ENCODE measurements around the gene EFHC1.

EFHC1 gene

DNA sequence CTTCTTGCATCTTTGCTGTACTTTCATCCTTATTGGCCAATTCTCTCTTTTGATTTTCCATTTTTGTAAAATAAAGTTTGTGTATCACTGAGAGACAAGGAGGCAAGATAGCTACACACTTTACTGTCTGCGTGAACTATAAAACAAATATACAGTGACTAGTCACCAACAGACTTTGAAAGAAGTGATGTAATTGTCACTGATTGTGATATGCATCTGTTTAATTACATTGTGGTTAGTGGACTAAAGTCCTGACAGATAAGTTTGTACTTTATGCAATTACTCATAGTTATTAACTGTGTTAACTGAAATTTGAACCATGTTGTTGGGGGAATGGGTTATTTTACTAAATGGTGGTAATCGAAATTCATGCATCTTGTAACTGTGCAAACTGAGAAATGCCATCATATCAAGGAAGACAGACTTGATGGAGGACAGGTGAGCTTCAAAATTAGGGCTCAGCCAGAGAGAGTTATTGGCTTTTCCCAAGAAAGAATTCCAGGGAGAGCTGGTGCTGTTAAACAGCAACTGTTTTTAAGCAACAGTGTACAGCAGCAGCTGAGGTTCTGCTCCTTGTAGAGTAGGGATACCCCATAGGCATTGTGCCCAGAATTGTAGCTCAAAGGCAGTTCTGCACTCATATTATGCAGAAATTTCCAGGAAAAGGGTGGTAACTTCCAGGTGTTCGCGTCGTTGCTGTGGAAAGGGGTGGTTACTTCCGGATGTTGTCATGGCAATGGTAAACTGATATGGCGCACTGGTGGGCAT lies 62.9 kb downstream of the EFHC1 start:
- CTCF ChIA-PET: no interaction called here
- no peak overlapping the region for H3K4me3 ChIP-seq (ENCODE audit: low read depth, low read length)
- POLR2A ChIA-PET: no interaction called here
- DNase-seq (ENCODE audit: low read depth, low spot score): no peak
- TF ChIP-seq, protein P1, sequence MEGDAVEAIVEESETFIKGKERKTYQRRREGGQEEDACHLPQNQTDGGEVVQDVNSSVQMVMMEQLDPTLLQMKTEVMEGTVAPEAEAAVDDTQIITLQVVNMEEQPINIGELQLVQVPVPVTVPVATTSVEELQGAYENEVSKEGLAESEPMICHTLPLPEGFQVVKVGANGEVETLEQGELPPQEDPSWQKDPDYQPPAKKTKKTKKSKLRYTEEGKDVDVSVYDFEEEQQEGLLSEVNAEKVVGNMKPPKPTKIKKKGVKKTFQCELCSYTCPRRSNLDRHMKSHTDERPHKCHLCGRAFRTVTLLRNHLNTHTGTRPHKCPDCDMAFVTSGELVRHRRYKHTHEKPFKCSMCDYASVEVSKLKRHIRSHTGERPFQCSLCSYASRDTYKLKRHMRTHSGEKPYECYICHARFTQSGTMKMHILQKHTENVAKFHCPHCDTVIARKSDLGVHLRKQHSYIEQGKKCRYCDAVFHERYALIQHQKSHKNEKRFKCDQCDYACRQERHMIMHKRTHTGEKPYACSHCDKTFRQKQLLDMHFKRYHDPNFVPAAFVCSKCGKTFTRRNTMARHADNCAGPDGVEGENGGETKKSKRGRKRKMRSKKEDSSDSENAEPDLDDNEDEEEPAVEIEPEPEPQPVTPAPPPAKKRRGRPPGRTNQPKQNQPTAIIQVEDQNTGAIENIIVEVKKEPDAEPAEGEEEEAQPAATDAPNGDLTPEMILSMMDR (IDR thresholded peaks at IDR 0.05; ENCODE audit: insufficient read depth, low read length, missing control alignments): no peak

DNA sequence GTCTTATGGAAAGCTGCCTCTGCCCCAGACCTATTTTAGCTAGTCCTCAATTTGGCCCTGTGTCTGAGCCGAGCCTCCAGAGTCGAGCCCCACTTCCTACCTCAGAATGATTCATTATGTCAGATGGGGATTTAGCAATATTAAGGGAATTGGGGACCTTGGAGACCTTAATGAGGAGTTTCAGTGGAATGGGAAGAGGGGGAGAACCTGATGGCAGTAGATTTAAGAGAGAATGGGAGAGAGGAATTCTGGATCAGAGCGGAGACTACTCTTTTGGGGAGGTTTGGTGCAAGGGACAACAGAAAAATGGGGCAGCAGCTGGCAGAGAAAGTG lies 63.5 kb downstream of the EFHC1 start:
- DNase-seq (ENCODE audit: low read depth, low spot score): no peak
- H3K4me3 ChIP-seq (ENCODE audit: low read depth, low read length): no peak overlapping the region
- TF ChIP-seq, protein P1 (IDR thresholded peaks at IDR 0.05; ENCODE audit: insufficient read depth, low read length, missing control alignments): no peak
- POLR2A ChIA-PET: no interaction called here
- CTCF ChIA-PET: no interaction called here

DNA sequence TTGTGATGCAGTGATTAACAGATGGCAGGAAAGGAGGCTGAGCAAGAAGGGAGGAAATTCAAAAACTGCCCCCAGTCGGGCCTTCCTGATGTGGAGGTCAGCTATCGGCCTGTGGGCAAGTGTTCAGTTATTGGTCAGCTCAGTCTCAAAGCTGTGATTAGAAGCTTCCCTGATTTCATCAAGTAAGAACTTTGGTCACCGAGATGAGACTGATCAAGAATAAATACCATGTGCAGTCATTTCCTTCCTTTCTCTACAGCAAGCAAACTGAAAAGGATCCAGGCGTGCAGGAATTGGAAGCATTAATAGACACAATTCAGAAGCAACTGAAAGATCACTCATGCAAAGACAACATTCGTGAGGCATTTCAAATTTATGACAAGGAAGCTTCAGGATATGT lies 69.7 kb downstream of the EFHC1 start:
- ChIA-PET CTCF (interaction anchor here (1.1 kb wide), 1 partner anchor 84 kb away, joined by 3 read pairs; no protein-coding TSS in a partner anchor), POLR2A (no interaction called here)
- TF ChIP-seq, protein P1 (IDR thresholded peaks at IDR 0.05; ENCODE audit: insufficient read depth, low read length, missing control alignments): no peak
- no peak for DNase-seq (ENCODE audit: low read depth, low spot score)
- H3K4me3 ChIP-seq (ENCODE audit: low read depth, low read length): no peak overlapping the region

DNA sequence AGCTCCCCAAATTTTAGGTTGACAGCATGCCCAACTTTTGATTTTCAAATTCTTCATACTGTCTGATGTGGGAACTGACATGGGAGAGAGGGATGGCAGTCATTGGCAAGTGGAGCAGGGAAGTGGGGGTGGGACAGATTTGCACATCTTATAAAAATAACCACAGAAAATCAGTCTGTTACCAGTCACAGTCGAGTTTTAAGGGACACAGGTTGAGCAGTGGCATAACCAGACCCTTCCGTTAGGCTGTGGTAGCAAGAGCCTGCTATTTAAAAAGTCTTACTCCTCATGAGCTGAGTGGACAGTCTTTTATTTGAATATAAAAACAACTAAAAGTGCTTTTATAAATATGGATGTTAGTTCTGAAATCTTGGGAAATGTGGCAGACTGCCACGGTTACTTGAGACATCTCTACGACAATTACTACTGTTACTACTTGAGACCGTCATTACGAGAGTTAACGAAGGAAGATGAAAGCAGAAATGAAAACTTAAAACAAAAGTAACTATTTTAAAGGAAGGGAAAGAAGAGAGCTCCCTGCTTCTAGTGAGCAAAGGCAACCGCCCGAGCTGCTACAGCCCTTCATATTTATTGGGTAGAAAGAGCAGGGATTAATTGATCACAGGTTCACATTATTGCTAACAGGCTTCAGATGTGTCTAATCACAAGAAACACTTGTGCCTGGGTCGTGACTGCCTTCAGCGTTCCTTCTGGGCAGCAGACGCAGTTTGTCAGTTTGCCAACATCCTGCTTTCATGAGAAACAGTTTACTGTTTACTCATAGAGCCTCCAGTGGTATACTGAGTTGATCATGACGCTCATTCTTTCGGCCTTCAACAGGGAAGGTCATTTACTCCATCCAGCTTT lies 71.3 kb downstream of the EFHC1 start:
- DNase-seq (ENCODE audit: low read depth, low spot score): no peak
- TF ChIP-seq, protein P1 (IDR thresholded peaks at IDR 0.05; ENCODE audit: insufficient read depth, low read length, missing control alignments): no peak
- ChIA-PET POLR2A (interaction anchor here (0.9 kb wide), 1 partner anchor 12 kb away, joined by 3 read pairs; no protein-coding TSS in a partner anchor), CTCF (interaction anchor here (0.8 to 1.3 kb wide), 3 partner anchors 75 to 160 kb away, joined by 3 read pairs; partner anchors contain the start of gene TRAM2)
- H3K4me3 ChIP-seq (ENCODE audit: low read depth, low read length): no peak overlapping the region

DNA sequence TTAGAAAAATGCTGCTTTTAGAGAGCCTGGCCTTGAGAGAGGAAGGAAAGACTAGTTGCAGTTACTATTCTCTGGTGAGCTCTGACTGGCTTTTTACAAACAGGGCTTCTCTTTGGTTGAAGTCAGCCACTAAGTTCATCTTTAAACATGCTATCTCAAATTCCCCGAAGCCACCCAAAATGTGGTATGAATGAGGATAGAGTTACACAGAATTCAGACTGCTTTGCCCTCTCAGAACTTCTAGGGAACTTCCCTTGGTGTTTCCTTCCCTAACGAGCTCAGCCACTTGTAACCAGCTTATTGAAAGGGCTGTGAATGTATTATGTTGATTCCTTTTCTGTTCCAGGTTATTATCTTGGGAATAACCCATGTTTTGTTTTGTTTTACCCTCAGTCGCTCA lies 73.5 kb downstream of the EFHC1 start:
- ChIA-PET POLR2A (interaction anchor here (0.6 kb wide), 1 partner anchor 74 kb away, joined by 3 read pairs; no protein-coding TSS in a partner anchor), CTCF (interaction anchor here (1.9 kb wide), 1 partner anchor 77 kb away, joined by 11 read pairs; no protein-coding TSS in a partner anchor)
- no peak overlapping the region for H3K4me3 ChIP-seq (ENCODE audit: low read depth, low read length)
- TF ChIP-seq, protein P1 (IDR thresholded peaks at IDR 0.05; ENCODE audit: insufficient read depth, low read length, missing control alignments): no peak
- DNase-seq (ENCODE audit: low read depth, low spot score): no peak

Measured in AG04449 (cell line).